GM18511 (cell line): Measurements from ENCODE around the gene DOC2A.

ENCODE experiments used
- ATAC-seq: cut with Tn5 transposase; IDR thresholded peaks from one replicate; pipeline ENCODE4 v1.9.1; 2021; ENCODE audit warnings: mild to moderate bottlenecking, moderate library complexity; ENCODE audit not compliant: unreplicated experiment

The DOC2A gene

GRCh38 chr16:30005341-30006094 lies 5.3 kb downstream of the DOC2A start:
- no peak for ATAC-seq

- no peak for ATAC-seq
Measured at GRCh38 chr16:30004811-30005242, 6.0 kb downstream of the DOC2A start.

- ATAC-seq = no peak
Measured at GRCh38 chr16:30004424-30004776, 6.4 kb downstream of the DOC2A start.

GRCh38 chr16:30003670-30004423 lies 7.0 kb downstream of the DOC2A start:
- no peak for ATAC-seq

- no peak for ATAC-seq
Measured at GRCh38 chr16:30002614-30003346, 8.0 kb downstream of the DOC2A start.

- no peak for ATAC-seq
Measured at GRCh38 chr16:30000735-30001631, 9.8 kb downstream of the DOC2A start.

- no peak for ATAC-seq
Measured at GRCh38 chr16:29999605-30000004, 11.2 kb downstream of the DOC2A start.

- ATAC-seq = no peak
Measured at GRCh38 chr16:29996766-29997250, 14.0 kb downstream of the DOC2A start.

GRCh38 chr16:29995911-29996765 lies 14.7 kb downstream of the DOC2A start, which contains the start of gene INO80E:
Gene INO80E (plus strand): TSS chr16:29996241. CDS start chr16:29996311, 70 bp downstream.
- peak; percentile 92 for ATAC-seq

GRCh38 chr16:29995324-29995910 lies 15.4 kb downstream of the DOC2A start, which contains the start of gene HIRIP3:
Gene HIRIP3 (minus strand): TSS chr16:29995617. CDS start chr16:29995605, 12 bp downstream.
- ATAC-seq = peak; percentile 58

GRCh38 chr16:29994600-29995323 lies 16.1 kb downstream of the DOC2A start:
- ATAC-seq = peak; percentile 37

GRCh38 chr16:29993903-29994599 lies 16.8 kb downstream of the DOC2A start:
- no peak for ATAC-seq

GRCh38 chr16:29993191-29993902 lies 17.5 kb downstream of the DOC2A start:
- no peak for ATAC-seq

- no peak for ATAC-seq
Measured at GRCh38 chr16:29992344-29992967, 18.4 kb downstream of the DOC2A start.

GRCh38 chr16:29991571-29991904 lies 19.3 kb downstream of the DOC2A start:
- ATAC-seq = no peak

GRCh38 chr16:29990883-29991570 lies 19.8 kb downstream of the DOC2A start:
- no peak for ATAC-seq
